ENCODE results near the gene NATD1.
"Not testable (repeated sequence)": the region's sequence is repeated elsewhere in the genome, so short reads cannot be mapped to it uniquely, and the experiment has no call there.

Gene NATD1

GRCh38 chr17:21194226-21194625, 59.0 kb downstream of the NATD1 start:
- Histone ChIP-seq H3K9me2 (replicated peaks; ENCODE audit: low read depth, low read length) (no peaks in the 10 kb centered on the region), H3K4me3 (ENCODE audit: low read length, poor library complexity, severe bottlenecking) (no peak overlapping the region), H3K79me2 (ENCODE audit: insufficient read depth, low read length) (peaks cover 22% of the 10 kb centered on the region; the same call in 1 of the 2 replicates), H3K4me1 (ENCODE audit: insufficient read depth, low read length, poor library complexity, severe bottlenecking) (no peaks in the 10 kb centered on the region), H3K9ac (ENCODE audit: low read depth, low read length, poor library complexity, severe bottlenecking) (no peak overlapping the region), H3F3A (ENCODE audit: low read depth) (no peaks in the 10 kb centered on the region), H3K4me2 (ENCODE audit: low read depth, low read length, poor library complexity, severe bottlenecking) (no peak overlapping the region), H3K9me3 (ENCODE audit: insufficient read depth, low read depth, low read length) (no peaks in the 10 kb centered on the region), H3K36me3 (ENCODE audit: insufficient read depth, low read length) (peaks cover 51% of the 10 kb centered on the region; the same call in 1 of the 2 replicates), H3K27me3 (ENCODE audit: insufficient read depth, low read length, poor library complexity, severe bottlenecking) (no peaks in the 10 kb centered on the region), H4K20me1 (ENCODE audit: insufficient read depth, low read length, poor library complexity, severe bottlenecking) (peaks cover 2% of the 10 kb centered on the region), H2AFZ (ENCODE audit: low read length) (no peak overlapping the region)
- TF ChIP-seq CTCF (conservative IDR thresholded peaks at IDR 0.05; ENCODE audit: low read length) = no peak
- no peak for TF ChIP-seq EZH2phosphoT487 (IDR thresholded peaks at IDR 0.05; ENCODE audit: borderline replicate concordance)

- no peak overlapping the region for H3K4me2 ChIP-seq (ENCODE audit: low read depth, low read length, poor library complexity, severe bottlenecking)
Observed at GRCh38 chr17:21193031-21193430, 60.2 kb downstream of the NATD1 start.

GRCh38 chr17:21192414-21192813, 60.8 kb downstream of the NATD1 start:
- not testable (repeated sequence) for H3K9me3 ChIP-seq (ENCODE audit: insufficient read depth, low read depth, low read length); H3K4me2 ChIP-seq (ENCODE audit: low read depth, low read length, poor library complexity, severe bottlenecking); H3F3A ChIP-seq (ENCODE audit: low read depth); H3K9ac ChIP-seq (ENCODE audit: low read depth, low read length, poor library complexity, severe bottlenecking); H4K20me1 ChIP-seq (ENCODE audit: insufficient read depth, low read length, poor library complexity, severe bottlenecking); H3K27me3 ChIP-seq (ENCODE audit: insufficient read depth, low read length, poor library complexity, severe bottlenecking); H3K79me2 ChIP-seq (ENCODE audit: insufficient read depth, low read length); H3K4me3 ChIP-seq (ENCODE audit: low read length, poor library complexity, severe bottlenecking); H3K4me1 ChIP-seq (ENCODE audit: insufficient read depth, low read length, poor library complexity, severe bottlenecking); H3K9me2 ChIP-seq (replicated peaks; ENCODE audit: low read depth, low read length); H2AFZ ChIP-seq (ENCODE audit: low read length)
- H3K36me3 ChIP-seq (ENCODE audit: insufficient read depth, low read length) = peaks cover 38% of the 10 kb centered on the region; the same call in 1 of the 2 replicates

More at GRCh38 chr17:21193031-21193430, 60.2 kb downstream of the NATD1 start:
- Histone ChIP-seq H3F3A (ENCODE audit: low read depth) (no peaks in the 10 kb centered on the region), H3K9ac (ENCODE audit: low read depth, low read length, poor library complexity, severe bottlenecking) (no peak overlapping the region), H3K27me3 (ENCODE audit: insufficient read depth, low read length, poor library complexity, severe bottlenecking) (no peaks in the 10 kb centered on the region), H3K4me3 (ENCODE audit: low read length, poor library complexity, severe bottlenecking) (no peak overlapping the region), H3K4me1 (ENCODE audit: insufficient read depth, low read length, poor library complexity, severe bottlenecking) (no peaks in the 10 kb centered on the region), H4K20me1 (ENCODE audit: insufficient read depth, low read length, poor library complexity, severe bottlenecking) (no peaks in the 10 kb centered on the region), H3K9me3 (ENCODE audit: insufficient read depth, low read depth, low read length) (no peaks in the 10 kb centered on the region), H3K36me3 (ENCODE audit: insufficient read depth, low read length) (peaks cover 44% of the 10 kb centered on the region; the same call in 1 of the 2 replicates), H2AFZ (ENCODE audit: low read length) (no peak overlapping the region), H3K9me2 (replicated peaks; ENCODE audit: low read depth, low read length) (no peaks in the 10 kb centered on the region), H3K79me2 (ENCODE audit: insufficient read depth, low read length) (peaks cover 12% of the 10 kb centered on the region; the same call in 1 of the 2 replicates)
- TF ChIP-seq CTCF (conservative IDR thresholded peaks at IDR 0.05; ENCODE audit: low read length) (no peak), EZH2phosphoT487 (IDR thresholded peaks at IDR 0.05; ENCODE audit: borderline replicate concordance) (no peak)

- no peaks in the 10 kb centered on the region for H4K20me1 ChIP-seq (ENCODE audit: insufficient read depth, low read length, poor library complexity, severe bottlenecking)
- no peaks in the 10 kb centered on the region for H3K9me2 ChIP-seq (replicated peaks; ENCODE audit: low read depth, low read length)
- no peak overlapping the region for H3K9ac ChIP-seq (ENCODE audit: low read depth, low read length, poor library complexity, severe bottlenecking)
- no peaks in the 10 kb centered on the region for H3K4me1 ChIP-seq (ENCODE audit: insufficient read depth, low read length, poor library complexity, severe bottlenecking)
- no peaks in the 10 kb centered on the region for H3K9me3 ChIP-seq (ENCODE audit: insufficient read depth, low read depth, low read length)
- TF ChIP-seq CTCF (conservative IDR thresholded peaks at IDR 0.05; ENCODE audit: low read length) = no peak
- TF ChIP-seq EZH2phosphoT487 (IDR thresholded peaks at IDR 0.05; ENCODE audit: borderline replicate concordance) = no peak
- peaks cover 31% of the 10 kb centered on the region; the same call in 1 of the 2 replicates for H3K36me3 ChIP-seq (ENCODE audit: insufficient read depth, low read length)
- no peak overlapping the region for H3K4me2 ChIP-seq (ENCODE audit: low read depth, low read length, poor library complexity, severe bottlenecking)
- no peaks in the 10 kb centered on the region for H3K79me2 ChIP-seq (ENCODE audit: insufficient read depth, low read length)
- H2AFZ ChIP-seq (ENCODE audit: low read length) = no peak overlapping the region
- no peak overlapping the region for H3K4me3 ChIP-seq (ENCODE audit: low read length, poor library complexity, severe bottlenecking)
- no peaks in the 10 kb centered on the region for H3F3A ChIP-seq (ENCODE audit: low read depth)
- no peaks in the 10 kb centered on the region for H3K27me3 ChIP-seq (ENCODE audit: insufficient read depth, low read length, poor library complexity, severe bottlenecking)
Observed at GRCh38 chr17:21191698-21192097, 61.5 kb downstream of the NATD1 start.
